GM18519 (cell line): ENCODE measurements around the gene OVCA2.

Experiments used
- ATAC-seq: cut with Tn5 transposase; IDR thresholded peaks from one replicate; pipeline ENCODE4 v1.9.1; 2021; ENCODE audit warnings: mild to moderate bottlenecking, moderate library complexity; ENCODE audit not compliant: unreplicated experiment, low FRiP score

Gene OVCA2

DNA sequence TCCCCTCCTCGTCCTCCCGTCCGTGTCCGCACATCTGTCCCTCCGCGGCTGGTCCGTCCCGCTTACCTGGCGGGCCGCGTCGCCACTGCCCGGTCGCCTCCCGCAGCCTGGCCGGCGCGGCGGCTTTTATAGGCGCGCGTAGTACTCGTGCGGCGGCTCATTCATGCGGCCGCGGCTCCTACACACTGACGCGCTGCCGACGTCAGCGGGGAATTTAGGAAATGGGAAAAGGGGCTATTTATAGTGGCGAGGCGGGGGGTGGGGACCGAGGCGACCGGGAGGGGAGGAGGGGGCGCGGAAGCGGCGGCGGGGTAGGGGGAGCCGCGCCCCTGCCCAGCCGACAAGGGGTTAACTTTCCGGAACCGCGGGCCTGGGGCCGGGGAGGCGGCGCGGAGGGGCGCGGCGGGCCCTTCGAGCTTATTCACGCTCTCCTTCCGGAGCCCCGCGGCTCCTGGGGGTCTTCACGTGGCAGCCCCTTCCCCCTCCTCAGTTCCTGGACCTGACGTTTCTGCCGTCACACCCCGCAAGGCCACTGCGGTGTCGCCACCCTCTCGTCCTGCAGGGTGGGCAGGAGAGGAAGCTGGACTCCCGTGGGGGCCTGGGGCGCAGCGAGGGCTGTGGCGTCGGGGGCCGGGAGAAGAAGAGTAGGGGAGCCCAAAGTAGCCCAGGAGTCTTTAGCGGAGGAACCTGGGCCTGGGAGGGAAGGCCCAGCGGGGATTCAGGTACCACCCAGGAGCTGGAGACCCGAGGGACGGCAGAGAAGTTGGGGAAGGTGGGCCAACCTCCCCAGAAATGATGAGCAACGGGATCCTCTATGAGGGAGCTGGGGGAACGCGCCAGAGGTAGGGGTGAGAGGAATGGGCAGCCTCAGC lies 9.5 kb downstream of the OVCA2 start:
- no peak for ATAC-seq

DNA sequence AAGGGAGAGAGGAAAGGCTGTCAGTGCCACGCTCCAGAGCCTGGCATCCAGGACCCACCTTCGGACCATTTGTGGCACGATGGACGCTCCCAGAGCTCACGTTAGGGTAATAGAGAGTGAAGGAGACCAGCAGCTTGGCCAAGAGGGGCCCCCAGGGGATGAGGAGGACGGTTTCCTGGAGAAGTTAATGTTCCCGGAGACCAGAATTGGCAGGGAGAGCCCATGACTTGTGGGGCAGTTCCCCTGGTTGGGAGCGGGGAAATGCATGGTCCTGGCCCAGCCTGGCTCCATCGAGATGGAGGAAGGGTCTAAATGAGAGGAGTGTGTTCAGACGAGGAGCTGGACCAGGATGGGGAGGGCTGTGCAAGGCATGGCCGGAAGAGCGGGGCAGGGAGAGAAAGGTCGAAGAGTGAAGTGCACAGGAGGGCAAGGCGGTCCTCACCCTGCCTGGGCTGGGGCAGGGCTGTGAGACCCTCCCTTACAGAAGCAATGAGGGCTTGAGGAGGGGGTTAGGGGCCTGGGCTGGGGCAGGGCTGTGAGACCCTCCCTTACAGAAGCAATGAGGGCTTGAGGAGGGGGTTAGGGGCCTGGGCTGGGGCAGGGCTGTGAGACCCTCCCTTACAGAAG lies 10.2 kb downstream of the OVCA2 start:
- ATAC-seq: no peak

DNA sequence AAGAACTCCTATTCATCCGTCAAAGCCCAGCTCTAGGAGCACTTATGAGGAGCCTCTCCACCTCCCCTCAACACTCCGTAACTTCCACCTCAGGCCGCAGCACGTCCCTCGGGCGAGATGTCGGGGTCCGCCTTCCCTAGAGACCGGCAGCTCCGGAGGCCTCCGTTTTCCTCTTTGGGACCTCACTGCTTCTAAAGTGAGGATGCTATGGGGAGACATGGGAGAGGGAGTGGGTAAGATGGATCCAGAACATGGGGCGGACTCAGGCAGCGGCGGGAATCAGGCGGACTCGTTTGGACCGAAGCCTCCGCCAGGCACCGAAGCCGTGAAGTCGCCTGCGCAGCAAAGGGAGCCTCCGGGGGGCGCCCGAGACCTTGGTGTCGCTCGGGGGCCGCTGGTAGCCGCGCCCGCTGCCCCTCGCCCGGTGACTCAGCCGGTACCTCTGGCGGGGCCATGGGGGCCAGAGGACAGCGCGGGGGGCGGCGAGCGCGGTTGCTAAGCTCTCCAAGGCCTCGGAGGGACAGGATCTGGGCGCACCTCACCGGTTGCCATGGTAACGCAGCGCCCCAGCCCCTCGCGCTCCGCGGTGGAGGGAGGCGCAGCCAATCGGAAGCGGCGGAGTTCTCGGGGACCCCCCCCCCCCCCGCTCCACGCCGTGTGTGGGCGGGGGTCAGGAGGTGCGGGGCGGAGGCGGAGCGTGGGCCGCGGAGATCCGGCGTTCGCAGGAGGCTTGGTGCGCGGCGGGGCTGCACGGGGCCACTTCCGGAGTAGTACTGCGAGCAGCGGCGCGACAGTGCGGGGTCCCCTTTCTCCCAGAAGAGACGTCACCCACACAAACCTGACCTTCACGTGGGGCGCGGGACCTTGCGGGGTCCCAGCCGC lies 11.8 kb downstream of the OVCA2 start:
- ATAC-seq: no peak

GRCh38 chr17:2054262-2054511 lies 12.4 kb downstream of the OVCA2 start:
- no peak for ATAC-seq

DNA sequence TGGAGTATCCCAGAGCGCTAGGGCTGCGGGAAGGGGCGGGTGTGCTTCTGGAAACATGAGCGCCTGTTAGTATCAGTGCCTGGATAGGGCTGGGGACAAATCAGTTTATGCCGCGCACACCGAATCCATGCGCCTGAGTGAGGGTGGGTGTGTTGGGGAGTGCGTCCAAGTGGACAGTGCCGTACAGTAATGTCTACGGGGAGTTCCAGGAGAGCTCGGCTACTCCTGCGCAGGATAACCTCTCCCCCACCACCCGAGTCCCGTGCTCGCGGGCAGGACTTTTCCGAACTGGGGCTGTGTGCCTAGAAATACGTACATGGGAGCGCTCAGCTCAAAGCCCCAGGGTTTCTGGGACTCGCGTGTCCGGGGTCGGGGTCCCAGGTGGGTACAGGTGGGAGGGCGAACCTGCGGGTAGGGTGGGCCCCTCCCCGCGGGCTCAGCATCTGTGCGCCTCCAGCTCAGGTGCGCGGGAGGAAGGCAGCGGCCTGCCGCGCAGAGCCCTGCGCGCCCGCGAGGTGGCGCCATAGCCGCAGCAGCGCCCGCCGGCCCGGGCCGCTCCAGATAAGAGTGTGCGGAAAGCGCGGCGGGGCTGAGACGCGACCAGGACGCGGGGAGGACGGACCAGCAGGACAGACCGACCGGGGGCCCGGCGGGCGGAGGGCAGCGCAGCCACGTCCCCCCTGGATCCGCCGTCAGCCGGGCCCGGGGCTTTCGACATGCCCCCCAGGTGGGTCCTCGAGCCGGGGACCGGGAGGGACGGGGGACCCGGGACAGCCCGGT lies 12.9 kb downstream of the OVCA2 start, which contains the start of gene HIC1:
TSS of gene HIC1 (plus strand) at position 592 of the 780 bp plus-strand sequence. CDS start 1,588 bp downstream, outside the sequence.
- peak; percentile 26 for ATAC-seq

DNA sequence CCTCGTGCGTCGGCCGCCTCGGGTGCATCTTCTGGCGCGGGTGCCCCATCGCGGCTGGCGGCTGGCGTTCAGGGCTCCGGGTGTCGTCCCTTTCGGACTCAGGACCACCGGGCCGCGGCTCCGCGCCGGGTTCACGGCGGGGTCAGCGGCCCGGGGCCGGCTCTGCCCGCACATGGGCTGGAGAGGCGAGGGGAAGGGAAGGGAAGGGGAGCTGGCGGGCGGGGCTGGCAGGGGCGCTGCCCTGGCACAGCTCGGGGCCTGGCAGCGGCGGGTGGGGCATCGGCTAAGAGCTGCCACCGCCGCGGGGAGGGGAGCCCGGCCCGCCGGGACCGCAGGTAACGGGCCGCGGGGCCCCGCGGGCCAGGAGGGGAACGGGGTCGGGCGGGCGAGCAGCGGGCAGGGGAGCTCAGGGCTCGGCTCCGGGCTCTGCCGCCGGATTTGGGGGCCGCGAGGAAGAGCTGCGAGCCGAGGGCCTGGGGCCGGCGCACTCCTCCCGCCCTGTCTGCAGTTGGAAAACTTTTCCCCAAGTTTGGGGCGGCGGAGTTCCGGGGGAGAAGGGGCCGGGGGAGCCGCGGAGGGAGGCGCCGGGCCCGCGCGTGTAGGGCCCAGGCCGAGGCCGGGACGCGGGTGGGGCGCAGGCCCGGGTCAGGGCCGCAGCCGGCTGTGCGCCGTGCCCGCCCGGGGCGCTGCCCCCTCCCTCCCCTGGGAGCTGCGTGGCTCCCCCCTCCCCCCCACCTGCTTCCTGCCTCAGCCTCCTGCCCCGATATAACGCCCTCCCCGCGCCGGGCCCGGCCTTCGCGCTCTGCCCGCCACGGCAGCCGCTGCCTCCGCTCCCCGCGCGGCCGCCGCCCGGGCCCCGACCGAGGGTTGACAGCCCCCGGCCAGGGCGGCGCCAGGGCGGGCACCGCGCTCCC lies 13.7 kb downstream of the OVCA2 start:
- no peak for ATAC-seq

DNA sequence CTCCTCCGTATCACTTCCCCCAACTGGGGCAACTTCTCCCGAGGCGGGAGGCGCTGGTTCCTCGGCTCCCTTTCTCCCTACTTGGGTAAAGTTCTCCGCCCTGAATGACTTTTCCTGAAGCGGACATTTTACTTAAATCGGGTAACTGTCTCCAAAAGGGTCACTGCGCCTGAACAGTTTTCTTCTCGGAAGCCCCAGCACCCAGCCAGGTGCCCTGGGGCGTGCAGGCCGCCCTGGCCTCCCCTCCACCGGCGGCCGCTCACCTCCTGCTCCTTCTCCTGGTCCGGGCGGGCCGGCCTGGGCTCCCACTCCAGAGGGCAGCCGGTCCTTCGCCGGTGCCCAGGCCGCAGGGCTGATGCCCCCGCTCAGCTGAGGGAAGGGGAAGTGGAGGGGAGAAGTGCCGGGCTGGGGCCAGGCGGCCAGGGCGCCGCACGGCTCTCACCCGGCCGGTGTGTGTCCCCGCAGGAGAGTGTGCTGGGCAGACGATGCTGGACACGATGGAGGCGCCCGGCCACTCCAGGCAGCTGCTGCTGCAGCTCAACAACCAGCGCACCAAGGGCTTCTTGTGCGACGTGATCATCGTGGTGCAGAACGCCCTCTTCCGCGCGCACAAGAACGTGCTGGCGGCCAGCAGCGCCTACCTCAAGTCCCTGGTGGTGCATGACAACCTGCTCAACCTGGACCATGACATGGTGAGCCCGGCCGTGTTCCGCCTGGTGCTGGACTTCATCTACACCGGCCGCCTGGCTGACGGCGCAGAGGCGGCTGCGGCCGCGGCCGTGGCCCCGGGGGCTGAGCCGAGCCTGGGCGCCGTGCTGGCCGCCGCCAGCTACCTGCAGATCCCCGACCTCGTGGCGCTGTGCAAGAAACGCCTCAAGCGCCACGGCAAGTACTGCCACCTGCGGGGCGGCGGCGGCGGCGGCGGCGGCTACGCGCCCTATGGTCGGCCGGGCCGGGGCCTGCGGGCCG lies 14.7 kb downstream of the OVCA2 start:
- no peak for ATAC-seq

DNA sequence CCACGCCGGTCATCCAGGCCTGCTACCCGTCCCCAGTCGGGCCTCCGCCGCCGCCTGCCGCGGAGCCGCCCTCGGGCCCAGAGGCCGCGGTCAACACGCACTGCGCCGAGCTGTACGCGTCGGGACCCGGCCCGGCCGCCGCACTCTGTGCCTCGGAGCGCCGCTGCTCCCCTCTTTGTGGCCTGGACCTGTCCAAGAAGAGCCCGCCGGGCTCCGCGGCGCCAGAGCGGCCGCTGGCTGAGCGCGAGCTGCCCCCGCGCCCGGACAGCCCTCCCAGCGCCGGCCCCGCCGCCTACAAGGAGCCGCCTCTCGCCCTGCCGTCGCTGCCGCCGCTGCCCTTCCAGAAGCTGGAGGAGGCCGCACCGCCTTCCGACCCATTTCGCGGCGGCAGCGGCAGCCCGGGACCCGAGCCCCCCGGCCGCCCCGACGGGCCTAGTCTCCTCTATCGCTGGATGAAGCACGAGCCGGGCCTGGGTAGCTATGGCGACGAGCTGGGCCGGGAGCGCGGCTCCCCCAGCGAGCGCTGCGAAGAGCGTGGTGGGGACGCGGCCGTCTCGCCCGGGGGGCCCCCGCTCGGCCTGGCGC lies 15.4 kb downstream of the OVCA2 start:
- no peak for ATAC-seq

DNA sequence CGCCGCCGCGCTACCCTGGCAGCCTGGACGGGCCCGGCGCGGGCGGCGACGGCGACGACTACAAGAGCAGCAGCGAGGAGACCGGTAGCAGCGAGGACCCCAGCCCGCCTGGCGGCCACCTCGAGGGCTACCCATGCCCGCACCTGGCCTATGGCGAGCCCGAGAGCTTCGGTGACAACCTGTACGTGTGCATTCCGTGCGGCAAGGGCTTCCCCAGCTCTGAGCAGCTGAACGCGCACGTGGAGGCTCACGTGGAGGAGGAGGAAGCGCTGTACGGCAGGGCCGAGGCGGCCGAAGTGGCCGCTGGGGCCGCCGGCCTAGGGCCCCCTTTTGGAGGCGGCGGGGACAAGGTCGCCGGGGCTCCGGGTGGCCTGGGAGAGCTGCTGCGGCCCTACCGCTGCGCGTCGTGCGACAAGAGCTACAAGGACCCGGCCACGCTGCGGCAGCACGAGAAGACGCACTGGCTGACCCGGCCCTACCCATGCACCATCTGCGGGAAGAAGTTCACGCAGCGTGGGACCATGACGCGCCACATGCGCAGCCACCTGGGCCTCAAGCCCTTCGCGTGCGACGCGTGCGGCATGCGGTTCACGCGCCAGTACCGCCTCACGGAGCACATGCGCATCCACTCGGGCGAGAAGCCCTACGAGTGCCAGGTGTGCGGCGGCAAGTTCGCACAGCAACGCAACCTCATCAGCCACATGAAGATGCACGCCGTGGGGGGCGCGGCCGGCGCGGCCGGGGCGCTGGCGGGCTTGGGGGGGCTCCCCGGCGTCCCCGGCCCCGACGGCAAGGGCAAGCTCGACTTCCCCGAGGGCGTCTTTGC lies 16.2 kb downstream of the OVCA2 start:
- no peak for ATAC-seq

GRCh38 chr17:2058586-2059546 lies 17.0 kb downstream of the OVCA2 start:
- no peak for ATAC-seq

DNA sequence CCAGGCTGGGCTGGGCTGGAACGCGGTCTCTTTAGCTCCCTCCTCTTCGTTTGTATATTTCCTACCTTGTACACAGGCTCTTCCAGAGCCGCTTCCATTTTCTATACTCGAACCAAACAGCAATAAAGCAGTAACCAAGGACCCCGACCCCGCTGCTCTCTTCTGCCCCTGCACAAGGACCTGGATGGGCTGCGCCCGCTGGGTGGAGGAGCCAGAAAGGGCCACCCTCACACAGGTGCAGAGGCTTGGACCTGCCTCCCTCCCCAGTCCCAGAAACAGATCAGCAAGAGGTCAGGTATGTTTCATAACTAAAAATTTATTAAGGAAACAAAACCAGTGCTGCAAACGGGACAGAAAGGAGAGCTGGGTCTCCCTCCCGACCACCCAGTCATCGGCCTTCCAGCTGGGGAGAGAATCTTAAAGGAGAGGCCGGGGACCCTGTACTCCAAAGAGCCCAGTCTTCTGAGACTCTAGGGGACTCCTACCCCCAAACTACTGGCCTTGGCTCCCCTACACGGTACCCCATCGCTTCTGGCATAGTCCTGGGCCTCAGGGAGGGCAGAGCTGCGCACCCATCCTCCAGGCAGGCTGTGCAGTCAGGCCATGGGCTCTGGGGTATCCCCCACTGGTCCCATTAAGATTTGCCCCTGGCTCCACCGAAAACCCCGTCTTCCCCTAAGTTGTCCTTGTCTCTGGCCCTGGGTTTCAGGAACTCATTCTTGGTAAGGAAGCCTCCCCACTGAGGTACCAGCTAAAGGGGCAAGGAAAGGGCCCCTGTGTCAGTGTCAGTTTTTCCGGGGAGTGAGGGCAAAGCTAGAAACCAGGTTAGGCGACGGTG lies 17.9 kb downstream of the OVCA2 start:
- no peak for ATAC-seq

DNA sequence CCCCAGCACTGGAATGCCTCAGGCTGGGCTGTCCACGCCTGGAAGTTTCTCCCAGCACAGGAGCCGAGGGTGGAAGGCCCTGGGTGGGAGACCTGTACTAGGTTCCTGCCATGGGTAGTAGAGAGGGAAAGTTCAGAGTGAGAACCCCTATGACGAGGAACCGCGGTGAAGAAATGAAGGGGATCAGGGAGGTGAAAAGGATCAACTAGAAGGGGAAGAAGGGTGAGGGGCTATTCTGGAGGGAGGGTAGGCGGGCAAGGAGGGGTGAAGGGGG lies 18.5 kb downstream of the OVCA2 start:
- ATAC-seq: no peak

DNA sequence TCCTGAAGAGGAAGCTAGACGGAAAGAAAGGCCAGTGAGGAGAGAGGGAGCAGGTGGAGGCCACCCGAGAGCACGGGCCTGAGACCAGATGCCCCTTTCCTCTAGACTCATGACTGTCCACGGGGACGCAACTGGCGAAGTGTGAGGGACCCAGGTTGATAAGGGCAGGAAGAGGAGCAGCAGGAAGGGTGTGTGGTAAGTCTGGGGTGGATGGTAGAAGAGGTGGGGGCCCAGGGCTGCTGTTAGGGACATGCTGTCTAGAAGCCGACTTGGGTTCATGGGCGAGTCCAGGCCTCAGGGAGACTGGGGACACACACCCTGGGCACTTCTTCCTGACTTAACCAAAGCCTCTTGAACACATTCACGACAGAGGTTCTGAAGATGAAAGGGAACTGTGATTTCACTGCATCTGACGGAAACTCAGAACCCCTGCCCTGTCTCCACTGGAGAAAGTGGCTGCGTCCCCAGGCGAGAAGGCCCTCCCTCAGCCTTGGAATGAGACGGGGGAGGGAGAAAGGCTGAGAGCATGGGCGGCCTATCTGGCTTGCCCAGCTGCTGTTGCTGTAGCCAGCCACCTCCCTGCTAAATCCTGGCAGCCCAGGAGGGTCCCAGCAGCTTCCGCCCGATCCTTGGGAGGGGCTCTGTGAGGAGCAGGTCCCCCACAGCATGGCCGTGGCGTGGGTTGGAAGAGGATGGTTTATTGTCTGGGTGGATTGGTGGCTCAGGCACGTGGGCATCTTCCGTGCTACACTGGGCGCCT lies 19.0 kb downstream of the OVCA2 start:
- ATAC-seq: no peak

GRCh38 chr17:2061441-2061958 lies 19.7 kb downstream of the OVCA2 start:
- ATAC-seq: no peak
